Omental fat pad (tissue), 4 donors: ENCODE measurements around the gene PNPLA8. TPM values are rescaled to one million over a fixed set of nuclear protein-coding genes. Genes with fewer than 3 reads are reported as not detected.

ENCODE experiments used
- ATAC-seq: fragments of 150-250 bp; one replicate; pipeline ENCODE4 v1.9.1; 2016; ENCODE audit warnings: mild to moderate bottlenecking, moderate library complexity; ENCODE audit not compliant: low FRiP score
- DNase-seq: peaks from one replicate; pipeline ENCODE4 v3.0.0-alpha.2; 2019; ENCODE audit warnings: low spot score
- CTCF ChIP-seq, 3 donors: fragments of 450-650 bp; IDR thresholded peaks; one replicate each; pipeline ENCODE4 v1.5.1; 2016 to 2017; ENCODE audit warnings: antibody characterized with exemption in 3 of 3, mild to moderate bottlenecking in 3 of 3, moderate library complexity in 2 of 3
- total RNA-seq, 4 donors: library from RNA; depleted of rRNA; stranded (reverse); fragments of >200 nt; gene quantifications; one replicate each; pipeline ENCODE4 v1.1.0, GENCODE V29; 2016

Gene PNPLA8
- total RNA-seq, 4 donors from 2014 or later = 38.8 to 80.6 (median 60.4) TPM

- no peak for TF ChIP-seq CTCF (IDR thresholded peaks at IDR 0.05)
- no peak for DNase-seq
- no peak for ATAC-seq
Measured at GRCh38 chr7:108528183-108528712, 2.3 kb upstream of the PNPLA8 start.

- ATAC-seq (no peak), DNase-seq (no peak)
- no peak for TF ChIP-seq CTCF (IDR thresholded peaks at IDR 0.05)
Measured at GRCh38 chr7:108526768-108527017, 758 bp upstream of the PNPLA8 start.

GRCh38 chr7:108525327-108525984, 479 bp downstream of the PNPLA8 start:
- no peak for TF ChIP-seq CTCF (IDR thresholded peaks at IDR 0.05)
- ATAC-seq (peak; percentile 69), DNase-seq (no peak)

- no peak for ATAC-seq
- no peak for TF ChIP-seq CTCF (IDR thresholded peaks at IDR 0.05)
- DNase-seq = no peak
Measured at GRCh38 chr7:108522780-108523179, 3.2 kb downstream of the PNPLA8 start.

- ATAC-seq = no peak
- no peak for DNase-seq
- TF ChIP-seq CTCF (IDR thresholded peaks at IDR 0.05) = no peak
Measured at GRCh38 chr7:108517951-108518350, 8.0 kb downstream of the PNPLA8 start.

GRCh38 chr7:108515630-108516029, 10.3 kb downstream of the PNPLA8 start:
- ATAC-seq (no peak), DNase-seq (no peak)
- no peak for TF ChIP-seq CTCF (IDR thresholded peaks at IDR 0.05)

- DNase-seq (no peak), ATAC-seq (no peak)
- TF ChIP-seq CTCF (IDR thresholded peaks at IDR 0.05) = no peak
Measured at GRCh38 chr7:108515013-108515412, 10.9 kb downstream of the PNPLA8 start.
